HG02571 (cell line): ENCODE data around the gene LANCL2.

Experiments used
- ATAC-seq: cut with Tn5 transposase; IDR thresholded peaks from one replicate; pipeline ENCODE4 v1.9.1; 2021; ENCODE audit warnings: mild to moderate bottlenecking, moderate library complexity; ENCODE audit not compliant: unreplicated experiment

LANCL2 gene

GRCh38 chr7:55436457-55436856, 71.3 kb downstream of the LANCL2 start:
- no peak for ATAC-seq

GRCh38 chr7:55437375-55437774, 72.2 kb downstream of the LANCL2 start:
- no peak for ATAC-seq

GRCh38 chr7:55438085-55438756, 73.1 kb downstream of the LANCL2 start:
- ATAC-seq, result no peak

GRCh38 chr7:55438757-55439525, 73.8 kb downstream of the LANCL2 start:
- no peak for ATAC-seq

- no peak for ATAC-seq
Measured at GRCh38 chr7:55439627-55440026, 74.5 kb downstream of the LANCL2 start.

GRCh38 chr7:55440040-55440690, 75.0 kb downstream of the LANCL2 start:
- no peak for ATAC-seq

GRCh38 chr7:55441002-55441401, 75.9 kb downstream of the LANCL2 start:
- ATAC-seq, result no peak

GRCh38 chr7:55441774-55442522, 76.8 kb downstream of the LANCL2 start:
- ATAC-seq, result no peak

- no peak for ATAC-seq
Measured at GRCh38 chr7:55444786-55445185, 79.6 kb downstream of the LANCL2 start.

- ATAC-seq, result no peak
Measured at GRCh38 chr7:55448526-55448925, 83.4 kb downstream of the LANCL2 start.

GRCh38 chr7:55449205-55449991, 84.3 kb downstream of the LANCL2 start:
- no peak for ATAC-seq

GRCh38 chr7:55449992-55450535, 84.9 kb downstream of the LANCL2 start:
- ATAC-seq, result no peak

GRCh38 chr7:55452971-55453370, 87.8 kb downstream of the LANCL2 start:
- ATAC-seq, result no peak

GRCh38 chr7:55457801-55458200, 92.7 kb downstream of the LANCL2 start:
- no peak for ATAC-seq

- ATAC-seq, result no peak
Measured at GRCh38 chr7:55458351-55458750, 93.2 kb downstream of the LANCL2 start.

GRCh38 chr7:55463686-55464262, 98.6 kb downstream of the LANCL2 start:
- ATAC-seq, result no peak

- no peak for ATAC-seq
Measured at GRCh38 chr7:55464422-55464821, 99.3 kb downstream of the LANCL2 start.

GRCh38 chr7:55465691-55466090, 100.6 kb downstream of the LANCL2 start:
- ATAC-seq, result no peak

GRCh38 chr7:55467047-55467593, 102.0 kb downstream of the LANCL2 start:
- no peak for ATAC-seq

GRCh38 chr7:55468495-55468894, 103.4 kb downstream of the LANCL2 start:
- ATAC-seq, result no peak
